NCI-H345 treated with DMSO at 0.1 percent for 48 hours (cell line): ENCODE results near the gene NARF.
"Not testable (repeated sequence)": the region's sequence is repeated elsewhere in the genome, so short reads cannot be mapped to it uniquely, and the experiment has no call there.

ENCODE experiments used
- DNase-seq: peaks from one replicate; lab custom pipeline; 2025; ENCODE audit not compliant: unreplicated experiment; lab: John Stamatoyannopoulos, UW

NARF gene

GRCh38 chr17:82445542-82445941 lies 13.0 kb upstream of the NARF start:
- DNase-seq, result no peak

GRCh38 chr17:82446124-82446523 lies 12.4 kb upstream of the NARF start:
- no peak for DNase-seq

GRCh38 chr17:82446649-82447048 lies 11.9 kb upstream of the NARF start:
- no peak for DNase-seq

GRCh38 chr17:82447876-82448275 lies 10.7 kb upstream of the NARF start:
- no peak for DNase-seq

GRCh38 chr17:82449131-82449882 lies 9.2 kb upstream of the NARF start:
- DNase-seq, result no peak

GRCh38 chr17:82449883-82450356 lies 8.6 kb upstream of the NARF start:
- no peak for DNase-seq

- peak; percentile 89 for DNase-seq
These were observed 8.0 kb upstream of the NARF start, which contains the start of gene CYBC1 for GRCh38 chr17:82450357-82451106. Gene CYBC1 (minus strand): TSS chr17:82450752. CDS start chr17:82449254, 1,498 bp downstream.

GRCh38 chr17:82452162-82452561 lies 6.4 kb upstream of the NARF start:
- DNase-seq, result no peak

- not testable (repeated sequence) for DNase-seq
These were observed 5.4 kb upstream of the NARF start for GRCh38 chr17:82453151-82453550.

GRCh38 chr17:82453706-82454105 lies 4.8 kb upstream of the NARF start:
- DNase-seq, result not testable (repeated sequence)

GRCh38 chr17:82457073-82457928 lies 1.2 kb upstream of the NARF start:
- DNase-seq, result no peak

- peak; percentile 94 for DNase-seq
These were observed 687 bp upstream of the NARF start for GRCh38 chr17:82457929-82458178.

- DNase-seq, result no peak
These were observed 414 bp downstream of the NARF start for GRCh38 chr17:82458885-82459424.

GRCh38 chr17:82459936-82460335 lies 1.4 kb downstream of the NARF start:
- not testable (repeated sequence) for DNase-seq

- DNase-seq, result no peak
These were observed 3.4 kb downstream of the NARF start for GRCh38 chr17:82461827-82462524.

GRCh38 chr17:82463391-82463790 lies 4.8 kb downstream of the NARF start:
- DNase-seq, result no peak

GRCh38 chr17:82463925-82464566 lies 5.5 kb downstream of the NARF start:
- no peak for DNase-seq

GRCh38 chr17:82464567-82464929 lies 6.0 kb downstream of the NARF start:
- no peak for DNase-seq

- DNase-seq, result no peak
These were observed 6.6 kb downstream of the NARF start for GRCh38 chr17:82465023-82465603.

- no peak for DNase-seq
These were observed 10.2 kb downstream of the NARF start for GRCh38 chr17:82468692-82469091.
